NCI-H1048 (cell line): ENCODE data around the gene TCF3.

Source experiments
- DNase-seq: peaks from one replicate; lab custom pipeline; 2025; lab: John Stamatoyannopoulos, UW

Gene TCF3

DNA sequence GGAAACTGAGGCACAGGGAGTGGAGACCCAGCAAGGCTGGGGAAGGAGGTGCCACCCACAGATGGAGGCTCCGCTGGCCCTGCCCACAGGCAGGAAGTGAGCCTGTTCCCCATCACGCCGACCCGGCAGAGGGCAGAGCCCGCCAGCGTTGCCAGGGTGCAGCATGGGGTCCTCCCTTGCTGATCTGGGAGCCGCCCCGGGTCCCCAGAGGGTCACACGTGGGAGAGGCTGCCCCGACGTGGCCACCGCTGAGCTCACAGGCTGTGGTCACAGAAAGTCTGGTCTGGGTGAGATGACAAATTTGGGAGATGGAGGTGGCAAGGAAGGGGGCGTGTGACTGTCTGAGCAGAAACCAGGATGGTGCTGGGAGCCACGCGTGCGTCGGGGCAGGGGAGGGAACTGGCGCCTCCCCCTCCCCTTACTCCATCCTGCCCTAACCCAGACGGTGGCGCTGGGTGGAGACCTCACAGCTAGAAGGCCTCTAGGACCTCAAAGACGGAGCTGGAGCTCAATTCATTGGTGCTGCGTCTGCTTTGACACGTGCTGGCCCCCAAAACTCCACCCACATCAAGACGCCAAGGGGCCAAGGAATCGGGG lies 92.0 kb downstream of the TCF3 start:
- no peak for DNase-seq
